Stimulated activated CD8-positive, alpha-beta memory T cell treated with anti-CD3 and anti-CD28 coated beads, Interleukin-7, amount 100 ng/mL, for 48 hours (primary cell): Measurements from ENCODE around the gene DPF3.
"Not testable (repeated sequence)": the region's sequence is repeated elsewhere in the genome, so short reads cannot be mapped to it uniquely, and the experiment has no call there.

Experiments used
- DNase-seq, 2 donors: peaks; one replicate each; pipeline ENCODE4 v3.0.0-alpha.2; 2020; ENCODE audit warnings: low read depth in 1 of 2; ENCODE audit errors: extremely low read depth in 1 of 2

Gene DPF3

GRCh38 chr14:72881543-72881942 is 12.4 kb downstream of the DPF3 start:
- DNase-seq, result no peak

GRCh38 chr14:72880820-72881219 is 13.1 kb downstream of the DPF3 start:
- DNase-seq, result no peak

GRCh38 chr14:72880164-72880563 is 13.7 kb downstream of the DPF3 start:
- no peak for DNase-seq

GRCh38 chr14:72879431-72879830 is 14.5 kb downstream of the DPF3 start:
- DNase-seq, result no peak

DNA sequence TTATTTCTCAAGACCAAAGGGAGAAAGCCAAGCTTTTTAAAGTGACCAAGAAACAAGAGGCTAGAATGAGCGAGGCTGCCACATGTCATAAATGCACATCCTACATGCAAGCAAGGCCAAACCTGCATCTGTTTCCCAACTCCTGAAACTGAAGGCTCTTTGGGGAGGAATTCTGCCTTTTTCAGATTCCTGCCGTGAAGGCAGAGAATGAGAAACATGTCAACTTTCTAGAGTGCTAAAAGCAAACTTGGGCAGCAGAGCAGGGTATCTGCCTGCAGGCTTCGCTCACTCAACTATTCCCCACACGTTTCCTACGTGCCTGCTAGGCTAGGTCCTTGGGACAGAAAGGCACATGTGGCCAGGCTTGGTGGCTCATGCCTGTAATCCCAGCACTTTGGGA is 15.2 kb downstream of the DPF3 start:
- no peak for DNase-seq

DNA sequence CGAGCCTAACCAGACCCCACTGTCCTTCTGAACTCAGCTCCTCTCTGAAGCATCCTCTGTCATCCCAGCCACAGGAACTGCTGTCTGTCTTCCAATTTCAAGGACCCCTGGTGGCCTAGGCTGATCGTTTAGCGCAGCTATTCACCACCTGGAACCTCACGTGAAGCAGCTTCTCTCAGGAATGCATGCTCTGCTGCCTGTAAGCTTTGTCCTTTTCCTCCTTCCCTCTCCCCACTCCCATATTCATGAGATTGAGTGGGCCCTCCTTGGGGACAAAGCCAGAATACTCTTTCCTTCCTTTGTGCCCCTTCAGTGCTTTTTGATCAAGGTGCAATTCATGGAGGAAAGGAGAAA is 17.2 kb downstream of the DPF3 start:
- DNase-seq, result no peak

DNA sequence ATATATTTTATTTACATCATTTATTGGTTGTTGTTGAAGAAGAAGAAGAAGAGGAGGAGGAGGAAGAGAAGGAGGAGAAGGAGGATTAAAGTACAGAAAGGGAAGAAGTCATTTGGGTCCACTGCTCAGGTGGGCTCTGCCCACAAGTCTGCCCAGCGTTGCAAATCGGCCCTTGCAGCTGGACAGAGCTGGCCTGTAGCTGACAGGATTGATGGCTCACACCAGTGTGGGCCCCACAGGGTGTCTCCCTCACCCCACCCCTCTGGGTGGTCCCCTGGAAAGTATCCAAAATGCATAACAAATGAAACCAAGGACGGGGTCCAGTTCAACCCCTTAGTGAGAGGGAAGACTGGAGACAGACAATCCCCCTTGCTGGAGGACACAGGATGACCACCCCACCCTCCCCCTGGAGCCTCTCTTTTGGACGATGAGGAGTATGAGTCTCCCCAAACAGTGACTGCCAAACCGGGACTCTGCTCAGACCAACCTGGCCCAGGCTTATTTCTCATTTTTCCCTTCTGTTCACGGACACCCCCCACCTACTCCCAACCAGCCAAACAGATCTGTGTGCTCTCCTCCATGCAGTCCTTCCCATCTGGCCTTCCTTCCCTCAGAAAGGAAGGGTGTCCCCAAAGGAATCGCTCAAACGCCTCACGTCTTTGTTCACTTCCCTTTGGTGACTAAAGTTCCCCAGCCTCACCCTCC is 17.7 kb downstream of the DPF3 start:
- DNase-seq, result no peak

DNA sequence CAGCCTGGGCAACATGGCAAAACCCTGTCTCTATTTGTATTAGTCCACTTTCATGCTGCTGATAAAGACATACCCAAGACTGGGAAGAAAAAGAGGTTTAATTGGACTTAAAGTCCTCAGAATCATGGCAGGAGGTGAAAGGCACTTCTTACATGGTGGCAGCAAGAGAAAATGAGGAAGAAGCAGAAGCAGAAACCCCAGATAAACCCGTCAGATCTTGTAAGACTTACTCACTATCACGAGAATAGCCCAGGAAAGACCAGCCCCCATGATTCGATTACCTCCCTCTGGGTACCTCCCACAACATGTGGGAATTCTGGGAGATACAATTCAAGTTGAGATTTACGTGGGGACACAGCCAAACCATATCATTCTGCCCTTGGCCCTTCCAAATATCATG is 23.0 kb downstream of the DPF3 start:
- DNase-seq, result not testable (repeated sequence)

GRCh38 chr14:72869407-72870329 is 24.2 kb downstream of the DPF3 start:
- no peak for DNase-seq

GRCh38 chr14:72868500-72868899 is 25.4 kb downstream of the DPF3 start:
- DNase-seq, result no peak

DNA sequence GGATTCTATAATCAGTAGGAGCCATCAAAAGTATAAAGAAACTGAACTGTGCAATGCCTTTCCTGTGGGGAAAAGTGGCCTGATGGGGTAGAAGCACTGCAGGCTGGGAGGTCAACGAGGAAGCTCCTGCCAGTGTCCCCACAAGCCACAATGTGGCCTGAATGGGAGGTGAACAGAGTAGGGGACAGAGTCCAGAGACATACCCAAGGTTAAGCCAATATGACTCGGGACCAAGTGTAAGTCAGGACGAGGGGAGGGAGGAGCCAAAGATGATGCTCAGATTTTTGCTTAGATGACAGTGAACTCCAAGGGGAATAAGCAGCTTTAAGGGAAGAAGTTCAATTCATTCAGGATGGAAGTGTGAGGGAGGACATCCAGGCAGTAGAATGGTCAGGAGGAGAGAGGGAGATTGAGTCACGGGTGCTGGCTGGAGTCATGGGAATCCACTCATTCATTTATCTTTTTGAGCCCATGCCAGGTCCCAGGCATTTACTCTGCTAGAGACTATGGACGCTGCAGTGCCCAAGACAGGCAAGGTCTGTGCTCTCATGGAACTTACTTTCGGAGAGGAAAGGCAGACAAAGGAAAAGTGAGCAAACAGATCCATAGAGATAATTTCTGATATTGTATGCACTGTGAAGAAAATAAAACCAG is 29.1 kb downstream of the DPF3 start:
- DNase-seq, result no peak

- DNase-seq, result no peak
Observed at GRCh38 chr14:72863216-72864006, 30.5 kb downstream of the DPF3 start.

GRCh38 chr14:72856530-72857266 is 37.2 kb downstream of the DPF3 start:
- no peak for DNase-seq

DNA sequence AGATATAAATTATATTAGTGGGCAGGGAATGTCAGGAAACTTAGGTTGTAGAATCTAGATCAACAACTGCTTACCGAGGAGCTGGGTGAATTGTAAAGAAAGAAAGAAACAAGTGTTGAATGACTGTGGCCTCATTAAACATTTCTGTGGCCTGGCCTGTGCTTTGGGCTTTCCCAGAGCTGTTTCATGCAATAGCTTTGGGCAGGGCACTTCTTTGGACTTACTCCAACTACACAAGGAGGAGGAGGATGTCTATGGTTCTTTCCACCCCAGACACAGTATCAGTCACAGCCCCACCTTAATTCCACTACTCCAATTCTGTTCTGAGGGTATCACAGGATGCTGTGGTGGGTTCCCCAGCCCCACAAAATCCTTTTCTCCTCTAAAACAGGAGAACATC is 38.0 kb downstream of the DPF3 start:
- DNase-seq, result no peak

- DNase-seq, result no peak
Observed at GRCh38 chr14:72852194-72852593, 41.7 kb downstream of the DPF3 start.

DNA sequence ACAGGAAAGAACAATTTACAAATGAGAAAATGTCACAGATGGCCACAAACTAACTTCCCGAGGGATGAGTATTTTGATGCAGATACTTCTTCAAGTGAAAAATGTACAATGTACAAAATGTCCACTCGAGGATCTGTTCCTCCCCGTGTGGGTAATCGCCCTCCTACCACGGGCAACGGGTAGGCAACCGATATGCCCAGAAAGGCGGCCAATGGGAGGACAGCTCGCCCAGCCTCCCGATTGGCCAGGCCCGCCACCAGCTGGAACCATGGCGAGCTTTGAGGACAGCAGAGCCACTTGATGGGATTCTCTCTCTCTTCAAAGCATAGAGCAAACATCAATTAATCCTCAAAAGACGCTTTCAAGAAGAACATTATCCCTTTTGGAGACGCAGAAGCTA is 42.3 kb downstream of the DPF3 start:
- DNase-seq, result no peak

GRCh38 chr14:72850360-72850759 is 43.5 kb downstream of the DPF3 start:
- no peak for DNase-seq

DNA sequence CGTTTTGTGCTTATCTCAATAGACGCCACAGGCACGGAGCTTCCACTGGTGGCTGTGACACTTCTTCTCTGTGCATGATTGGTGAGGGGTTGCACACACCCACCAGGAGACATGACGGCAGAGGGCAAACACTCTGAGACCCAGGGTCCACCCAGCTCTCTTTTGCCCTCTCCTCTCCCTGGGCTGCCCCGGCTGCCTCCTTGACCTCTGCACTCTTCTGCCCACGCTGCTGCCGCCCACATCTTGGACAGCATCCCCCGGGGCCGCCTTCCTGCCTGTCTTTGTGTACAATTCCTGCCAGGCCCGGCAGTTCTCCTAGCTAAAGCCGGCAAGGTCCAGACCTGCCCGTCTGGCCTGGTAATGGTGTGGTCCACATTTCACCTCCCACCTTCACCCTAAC is 44.7 kb downstream of the DPF3 start:
- no peak for DNase-seq

GRCh38 chr14:72847721-72848120 is 46.2 kb downstream of the DPF3 start:
- DNase-seq, result no peak

DNA sequence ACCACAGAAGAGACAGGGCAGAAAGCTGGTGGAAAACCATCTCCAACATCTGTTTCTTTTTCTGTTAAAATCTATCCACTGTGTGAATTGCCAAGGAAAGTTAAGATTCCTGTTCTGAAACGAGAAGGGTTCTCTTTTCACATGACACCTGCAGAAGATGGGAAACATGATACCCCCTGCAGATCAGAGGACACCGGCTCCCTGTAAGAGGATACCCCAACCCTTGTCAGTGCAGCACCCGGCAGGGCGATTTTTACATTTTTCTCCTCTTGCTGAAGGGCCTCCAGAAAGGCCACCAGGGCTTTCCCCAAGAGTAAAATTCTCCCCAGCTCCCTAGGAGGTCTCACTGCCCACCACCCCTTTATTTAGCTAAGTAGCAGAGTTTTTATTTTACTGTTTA is 48.2 kb downstream of the DPF3 start:
- DNase-seq, result no peak
